Esophagus (tissue), 2 donors: Measurements from ENCODE around the gene CDH5. TPM values are rescaled to one million over a fixed set of nuclear protein-coding genes. Genes with fewer than 3 reads are reported as not detected.

ENCODE experiments used
- H3K27ac ChIP-seq, 2 donors: one replicate each; pipeline ENCODE4 v1.5.1; 2013; ENCODE audit warnings: low read depth in 2 of 2, mild to moderate bottlenecking in 2 of 2, inconsistent platforms in 1 of 2, low read length in 1 of 2, moderate library complexity in 1 of 2
- H3K27me3 ChIP-seq, 2 donors: one replicate each; pipeline ENCODE4 v1.6.1; 2013; ENCODE audit warnings: low read length in 2 of 2, control low read depth in 1 of 2, mild to moderate bottlenecking in 1 of 2; ENCODE audit not compliant: insufficient read depth in 2 of 2, control insufficient read depth in 1 of 2
- H3K36me3 ChIP-seq, 2 donors: one replicate each; pipeline ENCODE4 v1.6.1; 2013; ENCODE audit warnings: low read length in 1 of 2; ENCODE audit not compliant: control insufficient read depth in 2 of 2, insufficient read depth in 2 of 2
- H3K4me1 ChIP-seq, 2 donors: one replicate each; pipeline ENCODE4 v1.6.1; 2013; ENCODE audit warnings: low read length in 1 of 2; ENCODE audit not compliant: control insufficient read depth in 2 of 2, insufficient read depth in 2 of 2
- H3K4me3 ChIP-seq, 2 donors: one replicate each; pipeline ENCODE4 v1.5.1; 2013; ENCODE audit warnings: low read length in 2 of 2, mild to moderate bottlenecking in 2 of 2, low read depth in 1 of 2, moderate library complexity in 1 of 2
- H3K9me3 ChIP-seq, 2 donors: one replicate each; pipeline ENCODE4 v1.6.1; 2013; ENCODE audit warnings: mild to moderate bottlenecking in 2 of 2, low read depth in 1 of 2, low read length in 1 of 2, moderate library complexity in 1 of 2; ENCODE audit not compliant: control insufficient read depth in 2 of 2, insufficient read depth in 1 of 2
- WGBS, 2 donors: extraction: QIAGEN DNeasy Blood & Tissue Kit; methylation state at CpG; one replicate each; pipeline ENCODE4 v1.1.7; 2013; 5-methylcytosine and 5-hydroxymethylcytosine counted together
- polyA plus RNA-seq, 2 donors: library from polyadenylated mRNA; stranded (reverse); fragments of 200-250 nt; gene quantifications; one replicate each; pipeline ENCODE4 v1.2.3, GENCODE V29; 2013
- donor health status: healthy with polysubstance abuse.
- donor health status: Bipolar disorder and iron deficiency.

CDH5 gene
- polyA plus RNA-seq, 2 donors: 2.8 to 5.7 TPM

- H3K36me3 ChIP-seq: no peaks in the 10 kb centered on the region
- no peaks in the 10 kb centered on the region for H3K27me3 ChIP-seq
- peaks cover 3 to 6% of the 10 kb centered on the region in 2 donors for H3K4me1 ChIP-seq
- H3K27ac ChIP-seq: no peak overlapping the region
- WGBS, 2 donors: 82 to 86% methylated on average over 5 of the region's 5 CpGs
- peaks cover 0 to 2% of the 10 kb centered on the region in 2 donors for H3K9me3 ChIP-seq
- no peak overlapping the region for H3K4me3 ChIP-seq
Measured at GRCh38 chr16:66432429-66432828, 65.9 kb downstream of the CDH5 start.

GRCh38 chr16:66434619-66435430, 68.3 kb downstream of the CDH5 start:
- H3K4me1 ChIP-seq: peaks cover 0 to 3% of the 10 kb centered on the region in 2 donors
- no peaks in the 10 kb centered on the region for H3K27me3 ChIP-seq
- no peaks in the 10 kb centered on the region for H3K36me3 ChIP-seq
- no peak overlapping the region for H3K4me3 ChIP-seq
- H3K27ac ChIP-seq: no peak overlapping the region
- WGBS, 2 donors: 80 to 84% methylated on average over 9 of the region's 9 CpGs
- peaks cover 0 to 2% of the 10 kb centered on the region in 2 donors for H3K9me3 ChIP-seq

DNA sequence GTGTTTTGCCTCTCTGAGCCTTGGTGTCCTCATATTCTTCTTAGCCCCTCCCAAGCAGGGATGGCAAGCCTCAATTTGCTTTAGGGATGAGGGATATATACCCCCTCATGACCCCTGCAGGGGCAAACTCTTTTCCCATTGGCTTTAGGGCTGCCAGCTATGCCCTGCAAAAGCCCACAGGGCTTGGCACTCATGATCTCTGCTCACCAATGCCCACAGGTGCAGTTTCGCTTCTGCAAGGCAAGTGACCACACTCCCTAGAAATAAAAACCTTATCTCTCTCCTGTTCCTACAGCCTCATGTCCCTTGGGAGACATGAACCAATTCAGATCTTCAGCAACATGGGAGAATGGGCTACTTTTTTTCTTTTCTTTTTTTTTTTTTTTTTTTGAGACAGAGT, 69.4 kb downstream of the CDH5 start:
- H3K9me3 ChIP-seq: peaks cover 0 to 2% of the 10 kb centered on the region in 2 donors
- no peak overlapping the region for H3K27ac ChIP-seq
- no peak overlapping the region for H3K4me3 ChIP-seq
- no peaks in the 10 kb centered on the region for H3K27me3 ChIP-seq
- no peaks in the 10 kb centered on the region for H3K36me3 ChIP-seq
- 92 to 95% methylated on average over 1 of the region's 1 CpG for WGBS, 2 donors
- peaks cover 0 to 3% of the 10 kb centered on the region in 2 donors for H3K4me1 ChIP-seq

DNA sequence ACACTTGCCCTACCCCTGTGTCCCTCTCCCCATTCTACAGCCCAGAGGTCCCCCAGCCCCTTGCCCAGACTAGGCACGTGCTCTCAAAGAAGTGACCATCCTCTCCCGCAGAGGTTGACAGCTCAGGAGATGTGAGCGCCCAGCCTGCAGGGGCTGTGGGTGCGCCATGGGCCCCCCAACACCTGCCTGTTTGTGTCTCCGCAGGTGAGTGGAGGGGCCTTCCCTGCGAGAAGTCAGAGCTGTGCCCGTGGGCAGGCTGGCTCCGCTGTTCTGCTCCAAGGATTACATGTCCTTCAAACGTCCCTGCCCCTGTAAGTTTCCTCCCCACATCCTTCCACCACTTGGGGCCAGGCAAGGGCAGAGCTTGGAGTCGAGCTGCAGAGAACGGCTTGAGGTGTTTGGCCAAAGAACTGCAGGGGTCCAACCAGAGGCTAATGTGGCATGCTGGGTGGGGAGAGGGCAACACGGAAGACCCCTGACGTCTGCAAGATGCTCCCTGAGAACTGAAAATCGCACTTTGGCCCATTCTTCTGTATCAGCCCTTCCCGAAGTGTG, 71.0 kb downstream of the CDH5 start:
- WGBS, 2 donors: 77 to 79% methylated on average over 15 of the region's 15 CpGs
- Histone ChIP-seq H3K4me1 (peaks cover 0 to 3% of the 10 kb centered on the region in 2 donors), H3K27ac (no peak overlapping the region), H3K27me3 (no peaks in the 10 kb centered on the region), H3K4me3 (no peak overlapping the region), H3K36me3 (no peaks in the 10 kb centered on the region), H3K9me3 (peaks cover 0 to 2% of the 10 kb centered on the region in 2 donors)

DNA sequence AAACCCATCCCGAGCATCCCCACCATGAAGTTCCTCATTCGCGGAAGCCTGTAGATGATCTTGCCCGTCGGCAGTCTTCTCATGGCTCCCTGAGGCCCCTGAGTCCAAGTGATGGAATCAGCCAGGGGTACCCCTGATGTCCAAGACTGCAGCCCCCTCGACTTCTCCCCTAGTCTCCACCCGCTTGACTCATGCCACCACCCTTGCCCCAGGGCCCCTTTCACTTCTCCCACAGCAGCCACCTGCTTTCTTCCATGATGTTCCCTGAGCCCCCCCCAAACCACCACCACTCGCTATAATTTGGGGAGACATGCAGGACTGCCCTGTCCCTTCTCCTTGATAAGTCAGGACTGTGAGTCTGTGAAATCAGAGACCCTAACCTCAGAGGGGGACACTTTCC, 72.0 kb downstream of the CDH5 start:
- H3K36me3 ChIP-seq: no peaks in the 10 kb centered on the region
- H3K27me3 ChIP-seq: no peaks in the 10 kb centered on the region
- no peak overlapping the region for H3K4me3 ChIP-seq
- H3K9me3 ChIP-seq: peaks cover 0 to 2% of the 10 kb centered on the region in 2 donors
- peaks cover 0 to 3% of the 10 kb centered on the region in 2 donors for H3K4me1 ChIP-seq
- WGBS, 2 donors: 78 to 86% methylated on average over 8 of the region's 8 CpGs
- no peak overlapping the region for H3K27ac ChIP-seq

GRCh38 chr16:66439051-66439730, 72.7 kb downstream of the CDH5 start:
- WGBS, 2 donors: 74 to 80% methylated on average over 5 of the region's 5 CpGs
- H3K4me1 ChIP-seq: no peaks in the 10 kb centered on the region
- no peaks in the 10 kb centered on the region for H3K27me3 ChIP-seq

GRCh38 chr16:66440271-66440802, 73.8 kb downstream of the CDH5 start:
- H3K4me3 ChIP-seq: no peak overlapping the region
- H3K36me3 ChIP-seq: no peaks in the 10 kb centered on the region
- H3K4me1 ChIP-seq: no peaks in the 10 kb centered on the region
- WGBS, 2 donors: 88% methylated on average over 10 of the region's 10 CpGs
- H3K9me3 ChIP-seq: no peaks in the 10 kb centered on the region
- H3K27ac ChIP-seq: no peak overlapping the region
- H3K27me3 ChIP-seq: no peaks in the 10 kb centered on the region

More at GRCh38 chr16:66439051-66439730, 72.7 kb downstream of the CDH5 start:
- no peak overlapping the region for H3K27ac ChIP-seq
- H3K36me3 ChIP-seq: no peaks in the 10 kb centered on the region
- peaks cover 0 to 2% of the 10 kb centered on the region in 2 donors for H3K9me3 ChIP-seq
- no peak overlapping the region for H3K4me3 ChIP-seq

GRCh38 chr16:66440970-66441369, 74.5 kb downstream of the CDH5 start:
- Histone ChIP-seq H3K36me3 (no peaks in the 10 kb centered on the region), H3K9me3 (no peaks in the 10 kb centered on the region), H3K27me3 (no peaks in the 10 kb centered on the region), H3K4me1 (no peaks in the 10 kb centered on the region), H3K4me3 (no peak overlapping the region), H3K27ac (no peak overlapping the region)
- 91 to 92% methylated on average over 11 of the region's 11 CpGs for WGBS, 2 donors

- no peaks in the 10 kb centered on the region for H3K9me3 ChIP-seq
- H3K4me3 ChIP-seq: no peak overlapping the region
- no peaks in the 10 kb centered on the region for H3K27me3 ChIP-seq
- WGBS, 2 donors: 62 to 68% methylated on average over 7 of the region's 7 CpGs
- no peaks in the 10 kb centered on the region for H3K4me1 ChIP-seq
- no peaks in the 10 kb centered on the region for H3K36me3 ChIP-seq
- H3K27ac ChIP-seq: no peak overlapping the region
Measured at GRCh38 chr16:66441586-66442375, 75.3 kb downstream of the CDH5 start.
